Stimulated activated effector memory CD8-positive, alpha-beta T cell treated with anti-CD3 and anti-CD28 coated beads, Interleukin-12 subunit alpha, Interleukin-12 subunit beta, amount 100 ng/mL, for 72 hours (primary cell): ENCODE data around the gene ADAMTS2.
"Not testable (repeated sequence)": the region's sequence is repeated elsewhere in the genome, so short reads cannot be mapped to it uniquely, and the experiment has no call there.

ENCODE experiments used
- ATAC-seq: fragments of 150-1000 bp; cut with Tn5 transposase; 2 replicates; pipeline ENCODE4 v1.10.0; 2021
- DNase-seq, 2 donors: peaks; one replicate each; pipeline ENCODE4 v3.0.0; 2021 to 2022; ENCODE audit warnings: low spot score in 2 of 2
- H3K27ac Mint-ChIP-seq: one replicate; pipeline ENCODE4 v1.8.0; 2022; ENCODE audit warnings: mild to moderate bottlenecking, mixed read lengths
- H3K36me3 Mint-ChIP-seq: one replicate; pipeline ENCODE4 v1.8.0; 2022; ENCODE audit warnings: mild to moderate bottlenecking, mixed read lengths
- H3K4me1 Mint-ChIP-seq: one replicate; pipeline ENCODE4 v1.8.0; 2022; ENCODE audit warnings: mixed read lengths
- H3K4me3 Mint-ChIP-seq: one replicate; pipeline ENCODE4 v1.8.0; 2022; ENCODE audit warnings: mild to moderate bottlenecking, mixed read lengths
- H3K9me3 Mint-ChIP-seq: one replicate; pipeline ENCODE4 v1.8.0; 2022; ENCODE audit warnings: mixed read lengths

Gene ADAMTS2

GRCh38 chr5:179325296-179326031, 19.8 kb downstream of the ADAMTS2 start:
- no peaks in the 10 kb centered on the region for H3K4me1 Mint-ChIP-seq
- H3K9me3 Mint-ChIP-seq, result no peaks in the 10 kb centered on the region
- H3K27ac Mint-ChIP-seq, result no peak overlapping the region
- H3K36me3 Mint-ChIP-seq, result no peaks in the 10 kb centered on the region
- ATAC-seq (no peak), DNase-seq (no peak)
- no peak overlapping the region for H3K4me3 Mint-ChIP-seq

- ATAC-seq (no peak), DNase-seq (no peak)
- Mint-ChIP-seq H3K9me3 (no peaks in the 10 kb centered on the region), H3K36me3 (no peaks in the 10 kb centered on the region), H3K4me3 (no peak overlapping the region), H3K4me1 (no peaks in the 10 kb centered on the region), H3K27ac (no peak overlapping the region)
These were observed 20.4 kb downstream of the ADAMTS2 start for GRCh38 chr5:179324760-179325295.

GRCh38 chr5:179324316-179324715, 20.9 kb downstream of the ADAMTS2 start:
- not testable (repeated sequence) for H3K27ac Mint-ChIP-seq, DNase-seq, H3K4me1 Mint-ChIP-seq, H3K9me3 Mint-ChIP-seq, H3K4me3 Mint-ChIP-seq, H3K36me3 Mint-ChIP-seq, ATAC-seq

GRCh38 chr5:179323026-179323870, 22.0 kb downstream of the ADAMTS2 start:
- ATAC-seq (no peak), DNase-seq (no peak)
- H3K9me3 Mint-ChIP-seq, result no peaks in the 10 kb centered on the region
- no peaks in the 10 kb centered on the region for H3K4me1 Mint-ChIP-seq
- H3K4me3 Mint-ChIP-seq, result no peak overlapping the region
- H3K36me3 Mint-ChIP-seq, result no peaks in the 10 kb centered on the region
- H3K27ac Mint-ChIP-seq, result no peak overlapping the region

GRCh38 chr5:179322071-179323025, 22.9 kb downstream of the ADAMTS2 start:
- H3K36me3 Mint-ChIP-seq, result no peaks in the 10 kb centered on the region
- no peaks in the 10 kb centered on the region for H3K4me1 Mint-ChIP-seq
- DNase-seq (no peak), ATAC-seq (no peak)
- H3K9me3 Mint-ChIP-seq, result no peaks in the 10 kb centered on the region
- H3K27ac Mint-ChIP-seq, result no peak overlapping the region
- H3K4me3 Mint-ChIP-seq, result no peak overlapping the region

- no peak for DNase-seq
- H3K4me3 Mint-ChIP-seq, result no peak overlapping the region
- no peaks in the 10 kb centered on the region for H3K4me1 Mint-ChIP-seq
- no peak for ATAC-seq
- H3K27ac Mint-ChIP-seq, result no peak overlapping the region
- H3K36me3 Mint-ChIP-seq, result no peaks in the 10 kb centered on the region
- no peaks in the 10 kb centered on the region for H3K9me3 Mint-ChIP-seq
These were observed 23.9 kb downstream of the ADAMTS2 start for GRCh38 chr5:179321206-179321987.

- no peak for ATAC-seq
- Mint-ChIP-seq H3K36me3 (no peaks in the 10 kb centered on the region), H3K4me1 (no peaks in the 10 kb centered on the region), H3K9me3 (no peaks in the 10 kb centered on the region), H3K4me3 (no peak overlapping the region), H3K27ac (no peak overlapping the region)
- no peak for DNase-seq
These were observed 25.4 kb downstream of the ADAMTS2 start for GRCh38 chr5:179319741-179320281.

GRCh38 chr5:179319123-179319522, 26.1 kb downstream of the ADAMTS2 start:
- Mint-ChIP-seq H3K9me3 (no peaks in the 10 kb centered on the region), H3K4me1 (no peaks in the 10 kb centered on the region)

GRCh38 chr5:179318221-179318955, 26.9 kb downstream of the ADAMTS2 start:
- Mint-ChIP-seq H3K4me3 (no peak overlapping the region), H3K36me3 (no peaks in the 10 kb centered on the region), H3K9me3 (no peaks in the 10 kb centered on the region), H3K4me1 (no peaks in the 10 kb centered on the region), H3K27ac (no peak overlapping the region)
- DNase-seq, result no peak
- no peak for ATAC-seq

More at GRCh38 chr5:179319123-179319522, 26.1 kb downstream of the ADAMTS2 start:
- H3K27ac Mint-ChIP-seq, result no peak overlapping the region
- H3K36me3 Mint-ChIP-seq, result no peaks in the 10 kb centered on the region
- DNase-seq, result no peak
- no peak overlapping the region for H3K4me3 Mint-ChIP-seq
- ATAC-seq, result no peak

GRCh38 chr5:179317411-179318220, 27.6 kb downstream of the ADAMTS2 start:
- H3K36me3 Mint-ChIP-seq, result no peaks in the 10 kb centered on the region
- H3K4me3 Mint-ChIP-seq, result no peak overlapping the region
- no peak overlapping the region for H3K27ac Mint-ChIP-seq
- DNase-seq (no peak), ATAC-seq (no peak)
- no peaks in the 10 kb centered on the region for H3K9me3 Mint-ChIP-seq
- no peaks in the 10 kb centered on the region for H3K4me1 Mint-ChIP-seq

GRCh38 chr5:179316982-179317381, 28.3 kb downstream of the ADAMTS2 start:
- ATAC-seq, result no peak
- H3K27ac Mint-ChIP-seq, result no peak overlapping the region

GRCh38 chr5:179316111-179316551, 29.1 kb downstream of the ADAMTS2 start:
- H3K4me1 Mint-ChIP-seq, result no peaks in the 10 kb centered on the region
- no peaks in the 10 kb centered on the region for H3K9me3 Mint-ChIP-seq
- ATAC-seq (no peak), DNase-seq (no peak)
- no peaks in the 10 kb centered on the region for H3K36me3 Mint-ChIP-seq
- H3K4me3 Mint-ChIP-seq, result no peak overlapping the region
- H3K27ac Mint-ChIP-seq, result no peak overlapping the region

More at GRCh38 chr5:179316982-179317381, 28.3 kb downstream of the ADAMTS2 start:
- H3K36me3 Mint-ChIP-seq, result no peaks in the 10 kb centered on the region
- no peak overlapping the region for H3K4me3 Mint-ChIP-seq
- H3K4me1 Mint-ChIP-seq, result no peaks in the 10 kb centered on the region
- no peak for DNase-seq
- no peaks in the 10 kb centered on the region for H3K9me3 Mint-ChIP-seq

- DNase-seq (no peak), ATAC-seq (no peak)
- H3K27ac Mint-ChIP-seq, result no peak overlapping the region
- no peaks in the 10 kb centered on the region for H3K4me1 Mint-ChIP-seq
- no peaks in the 10 kb centered on the region for H3K9me3 Mint-ChIP-seq
- no peak overlapping the region for H3K4me3 Mint-ChIP-seq
- no peaks in the 10 kb centered on the region for H3K36me3 Mint-ChIP-seq
These were observed 29.8 kb downstream of the ADAMTS2 start for GRCh38 chr5:179315356-179315890.
